Peyer's patch (tissue), 4 donors: ENCODE measurements around the gene TMEM132E. TPM values are rescaled to one million over a fixed set of nuclear protein-coding genes. Genes with fewer than 3 reads are reported as not detected.

Experiments used
- DNase-seq, 3 donors: peaks; one replicate each; pipeline ENCODE4 v3.0.0-alpha.2; 2017 to 2019
- H3K27ac ChIP-seq, 4 donors: fragments of 200-600 bp; sonication (generic); one replicate each; pipeline ENCODE4 v1.5.1; 2016 to 2019
- H3K27me3 ChIP-seq, 2 donors: fragments of 200-600 bp; sonication (generic); one replicate each; pipeline ENCODE4 v1.5.1; 2019
- H3K36me3 ChIP-seq, 3 donors: fragments of 200-600 bp; sonication (generic); one replicate each; pipeline ENCODE4 v1.5.1; 2016 to 2019
- H3K4me1 ChIP-seq, 4 donors: fragments of 200-600 bp; sonication (generic); one replicate each; pipeline ENCODE4 v1.5.1; 2016 to 2019
- H3K4me3 ChIP-seq, 4 donors: fragments of 200-600 bp; sonication (generic); 1 replicate in 3 of 4; 2 replicates in 1 of 4; pipeline ENCODE4 v1.5.1; 2016 to 2019; ENCODE audit warnings: mild to moderate bottlenecking in 1 of 4
- H3K9me3 ChIP-seq, 4 donors: fragments of 200-600 bp; sonication (generic); one replicate each; pipeline ENCODE4 v1.5.1; 2016 to 2019; ENCODE audit warnings: mild to moderate bottlenecking in 1 of 4
- POLR2A ChIP-seq, 2 donors: fragments of 450-650 bp; IDR thresholded peaks; one replicate each; pipeline ENCODE4 v1.5.1; 2017; ENCODE audit warnings: antibody characterized with exemption in 2 of 2, mild to moderate bottlenecking in 2 of 2, moderate library complexity in 2 of 2
- total RNA-seq, 4 donors: library from RNA; depleted of rRNA; stranded (reverse); fragments of >200 nt; gene quantifications; one replicate each; pipeline ENCODE4 v1.1.0, GENCODE V29; 2016
- TF ChIP-seq, protein P1 (sequence below), 6 experiments: fragments of 450-650 bp in 4 of 6; fragments of 200-600 bp in 2 of 6; sonication (generic) in 1 of 6; IDR thresholded peaks; one replicate each; pipeline ENCODE4 v1.5.1; 2017 to 2019; ENCODE audit warnings: antibody characterized with exemption in 6 of 6, mild to moderate bottlenecking in 3 of 6, moderate library complexity in 1 of 6

The TMEM132E gene
- total RNA-seq, 4 donors from 2014 or later, result 0.13 to 1.7 TPM; not detected in 2

DNA sequence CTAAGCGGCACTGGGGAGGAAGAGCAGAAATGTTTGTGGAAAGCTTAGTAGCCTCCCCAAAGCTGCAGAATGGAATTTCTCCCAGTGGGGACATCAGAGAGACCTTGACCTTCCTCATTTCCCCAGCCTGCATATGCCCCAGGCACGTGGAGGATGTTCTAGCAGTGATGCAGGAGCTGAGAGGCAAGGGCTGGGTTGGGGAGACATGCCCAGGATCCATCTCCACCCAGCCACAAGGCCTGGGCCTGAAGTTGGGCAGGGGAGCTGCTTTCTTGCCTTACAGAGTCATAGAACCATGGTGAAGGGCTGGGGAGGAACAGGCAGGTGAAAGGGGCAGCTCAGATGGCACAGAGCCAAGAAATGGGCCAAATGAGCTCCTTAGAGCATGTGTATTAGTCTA, 104.0 kb downstream of the TMEM132E start:
- H3K4me3 ChIP-seq, result no peak overlapping the region
- H3K9me3 ChIP-seq, result no peaks in the 10 kb centered on the region
- H3K4me1 ChIP-seq, result no peaks in the 10 kb centered on the region
- no peak overlapping the region for H3K27ac ChIP-seq
- TF ChIP-seq, protein P1, sequence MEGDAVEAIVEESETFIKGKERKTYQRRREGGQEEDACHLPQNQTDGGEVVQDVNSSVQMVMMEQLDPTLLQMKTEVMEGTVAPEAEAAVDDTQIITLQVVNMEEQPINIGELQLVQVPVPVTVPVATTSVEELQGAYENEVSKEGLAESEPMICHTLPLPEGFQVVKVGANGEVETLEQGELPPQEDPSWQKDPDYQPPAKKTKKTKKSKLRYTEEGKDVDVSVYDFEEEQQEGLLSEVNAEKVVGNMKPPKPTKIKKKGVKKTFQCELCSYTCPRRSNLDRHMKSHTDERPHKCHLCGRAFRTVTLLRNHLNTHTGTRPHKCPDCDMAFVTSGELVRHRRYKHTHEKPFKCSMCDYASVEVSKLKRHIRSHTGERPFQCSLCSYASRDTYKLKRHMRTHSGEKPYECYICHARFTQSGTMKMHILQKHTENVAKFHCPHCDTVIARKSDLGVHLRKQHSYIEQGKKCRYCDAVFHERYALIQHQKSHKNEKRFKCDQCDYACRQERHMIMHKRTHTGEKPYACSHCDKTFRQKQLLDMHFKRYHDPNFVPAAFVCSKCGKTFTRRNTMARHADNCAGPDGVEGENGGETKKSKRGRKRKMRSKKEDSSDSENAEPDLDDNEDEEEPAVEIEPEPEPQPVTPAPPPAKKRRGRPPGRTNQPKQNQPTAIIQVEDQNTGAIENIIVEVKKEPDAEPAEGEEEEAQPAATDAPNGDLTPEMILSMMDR (IDR thresholded peaks at IDR 0.05), result no peak
- no peak for TF ChIP-seq POLR2A (IDR thresholded peaks at IDR 0.05)
- DNase-seq, result no peak
- H3K27me3 ChIP-seq, result no peaks in the 10 kb centered on the region
- H3K36me3 ChIP-seq, result no peaks in the 10 kb centered on the region

Other genes with a start within 250 kb of the TMEM132E start
- 10 to 100 TPM in 1 of 4 donors, 1 to 10 TPM in 2, not detected in 1; 1.9 to 79.2 (median 2.9) TPM for gene CCL13, start 223.1 kb upstream of the TMEM132E start, total RNA-seq
- gene CCL1, start 216.3 kb upstream of the TMEM132E start, total RNA-seq, result not detected